PC-9 (cell line): ENCODE results near the gene FCN3. TPM values are rescaled to one million over a fixed set of nuclear protein-coding genes. Genes with fewer than 3 reads are reported as not detected.

Experiments used
- BruUV-seq: library from RNA; stranded (reverse); fragments of 400-500 nt; replicated peaks from 2 replicates; lab custom pipeline; 2021; lab: Mats Ljungman, UMichigan
- CTCF ChIA-PET: fragments of 300-600 bp; sonication (Branson Sonifier 250); formaldehyde crosslinking; loops from one replicate; lab custom pipeline; 2022; ENCODE audit warnings: antibody characterized with exemption; lab: Charles Lee
- POLR2A ChIA-PET: fragments of 300-600 bp; sonication (Branson Sonifier 250); formaldehyde crosslinking; loops from one replicate; lab custom pipeline; 2022; ENCODE audit warnings: antibody characterized with exemption; ENCODE audit not compliant: unreplicated experiment; lab: Charles Lee
- DNase-seq, 2 experiments: peaks; one replicate each; pipeline versions ENCODE4 v3.0.0 to v3.0.0-alpha.2; 2015 to 2022; ENCODE audit warnings: mixed read lengths in 1 of 2
- H2AFZ ChIP-seq: fragments of 200-600 bp; sonication (generic); 2 replicates; pipeline ENCODE4 v1.8.1; 2017; ENCODE audit warnings: antibody characterized with exemption
- H3F3A ChIP-seq: fragments of 200-600 bp; sonication (generic); 2 replicates; pipeline ENCODE4 v1.8.1; 2017; ENCODE audit warnings: antibody characterized with exemption, mild to moderate bottlenecking, low read depth; ENCODE audit not compliant: insufficient read depth
- H3K27ac ChIP-seq: fragments of 200-600 bp; sonication (generic); 2 replicates; pipeline ENCODE4 v1.6.1; 2016; ENCODE audit warnings: mixed run types
- H3K27me3 ChIP-seq: fragments of 200-600 bp; sonication (generic); 2 replicates; pipeline ENCODE4 v1.6.1; 2016; ENCODE audit warnings: low read depth, mixed run types; ENCODE audit not compliant: insufficient read depth
- H3K36me3 ChIP-seq: fragments of 200-600 bp; sonication (generic); 2 replicates; pipeline ENCODE4 v1.6.1; 2016; ENCODE audit warnings: low read depth, mixed run types
- H3K4me1 ChIP-seq: fragments of 200-600 bp; sonication (generic); replicated peaks from 2 replicates; pipeline ENCODE4 v1.6.1; 2016; ENCODE audit warnings: mixed run types; ENCODE audit not compliant: insufficient read depth
- H3K4me2 ChIP-seq: fragments of 200-600 bp; sonication (generic); 2 replicates; pipeline ENCODE4 v1.6.1; 2017; ENCODE audit warnings: mixed run types
- H3K4me3 ChIP-seq: fragments of 200-600 bp; sonication (generic); 2 replicates; pipeline ENCODE4 v1.6.1; 2016; ENCODE audit warnings: mixed run types
- H3K79me2 ChIP-seq: fragments of 200-600 bp; sonication (generic); 2 replicates; pipeline ENCODE4 v1.6.1; 2017; ENCODE audit warnings: low read depth, mixed run types
- H3K9me2 ChIP-seq: fragments of 200-600 bp; sonication (generic); 2 replicates; pipeline ENCODE4 v1.8.1; 2017; ENCODE audit warnings: mild to moderate bottlenecking; ENCODE audit not compliant: insufficient read depth
- H3K9me3 ChIP-seq: fragments of 200-600 bp; sonication (generic); 2 replicates; pipeline ENCODE4 v1.8.1; 2016; ENCODE audit warnings: low read depth; ENCODE audit not compliant: insufficient read depth
- H4K20me1 ChIP-seq: fragments of 200-600 bp; sonication (generic); 2 replicates; pipeline ENCODE4 v1.8.1; 2017; ENCODE audit not compliant: insufficient read depth
- EZH2 ChIP-seq: fragments of 200-600 bp; sonication (generic); IDR thresholded peaks from 2 replicates; pipeline ENCODE4 v1.8.0; 2017; ENCODE audit warnings: antibody characterized with exemption, low read depth
- intact Hi-C: fragments of 100-400 bp; cut with micrococcal nuclease; formaldehyde crosslinking; loops from one replicate; pipeline ENCODE4 v1.10.0; 2022; ENCODE audit not compliant: unreplicated experiment
- total RNA-seq: library from RNA; stranded (reverse); gene quantifications from 2 replicates; pipeline ENCODE4 v1.2.3, GENCODE V29; 2021
- TF ChIP-seq, protein P1 (sequence below): fragments of 200-600 bp; sonication (generic); conservative IDR thresholded peaks from 2 replicates; pipeline ENCODE4 v1.6.1; 2017; ENCODE audit warnings: mixed run types, antibody characterized with exemption, mild to moderate bottlenecking, moderate library complexity

The FCN3 gene
- total RNA-seq, 1 experiment from 2014 or later, result not detected

DNA sequence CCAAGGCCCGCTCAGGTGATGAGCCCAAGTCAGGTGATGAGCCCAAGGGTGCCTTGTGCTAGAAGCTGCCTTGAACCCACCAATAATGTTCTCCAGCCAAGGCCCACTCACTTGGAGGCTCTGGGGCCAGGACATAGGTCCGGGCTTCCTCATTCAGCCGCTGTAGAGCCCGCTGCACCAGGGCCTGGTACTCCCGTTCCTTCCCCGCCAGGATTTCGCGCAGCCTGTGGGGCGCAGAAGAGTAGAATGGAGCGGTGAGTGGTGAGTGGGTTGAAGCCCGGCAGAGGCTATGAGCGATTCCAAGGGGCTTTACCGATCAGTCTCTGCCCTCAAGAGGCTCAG is 18.4 kb downstream of the FCN3 start:
- TF ChIP-seq, protein P1, sequence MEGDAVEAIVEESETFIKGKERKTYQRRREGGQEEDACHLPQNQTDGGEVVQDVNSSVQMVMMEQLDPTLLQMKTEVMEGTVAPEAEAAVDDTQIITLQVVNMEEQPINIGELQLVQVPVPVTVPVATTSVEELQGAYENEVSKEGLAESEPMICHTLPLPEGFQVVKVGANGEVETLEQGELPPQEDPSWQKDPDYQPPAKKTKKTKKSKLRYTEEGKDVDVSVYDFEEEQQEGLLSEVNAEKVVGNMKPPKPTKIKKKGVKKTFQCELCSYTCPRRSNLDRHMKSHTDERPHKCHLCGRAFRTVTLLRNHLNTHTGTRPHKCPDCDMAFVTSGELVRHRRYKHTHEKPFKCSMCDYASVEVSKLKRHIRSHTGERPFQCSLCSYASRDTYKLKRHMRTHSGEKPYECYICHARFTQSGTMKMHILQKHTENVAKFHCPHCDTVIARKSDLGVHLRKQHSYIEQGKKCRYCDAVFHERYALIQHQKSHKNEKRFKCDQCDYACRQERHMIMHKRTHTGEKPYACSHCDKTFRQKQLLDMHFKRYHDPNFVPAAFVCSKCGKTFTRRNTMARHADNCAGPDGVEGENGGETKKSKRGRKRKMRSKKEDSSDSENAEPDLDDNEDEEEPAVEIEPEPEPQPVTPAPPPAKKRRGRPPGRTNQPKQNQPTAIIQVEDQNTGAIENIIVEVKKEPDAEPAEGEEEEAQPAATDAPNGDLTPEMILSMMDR, result no peak
- no peak for TF ChIP-seq EZH2
- H3K4me2 ChIP-seq, result no peak overlapping the region
- no peaks in the 10 kb centered on the region for H3K9me3 ChIP-seq
- no peaks in the 10 kb centered on the region for H3K4me1 ChIP-seq
- H3K27ac ChIP-seq, result no peak overlapping the region
- no peaks in the 10 kb centered on the region for H3K79me2 ChIP-seq
- H3K27me3 ChIP-seq, result no peaks in the 10 kb centered on the region
- CTCF ChIA-PET, result interaction anchor here (0.6 kb wide), 1 partner anchor 1249 kb away, joined by 5 read pairs; no protein-coding TSS in a partner anchor
- H3K4me3 ChIP-seq, result no peak overlapping the region
- no peak for DNase-seq
- intact Hi-C loops, result no loop called here
- POLR2A ChIA-PET, result no interaction called here
- H2AFZ ChIP-seq, result no peak overlapping the region
- H3K36me3 ChIP-seq, result no peaks in the 10 kb centered on the region
- H3F3A ChIP-seq, result no peaks in the 10 kb centered on the region
- BruUV-seq, result no TSS peak
- no peaks in the 10 kb centered on the region for H4K20me1 ChIP-seq
- no peaks in the 10 kb centered on the region for H3K9me2 ChIP-seq

DNA sequence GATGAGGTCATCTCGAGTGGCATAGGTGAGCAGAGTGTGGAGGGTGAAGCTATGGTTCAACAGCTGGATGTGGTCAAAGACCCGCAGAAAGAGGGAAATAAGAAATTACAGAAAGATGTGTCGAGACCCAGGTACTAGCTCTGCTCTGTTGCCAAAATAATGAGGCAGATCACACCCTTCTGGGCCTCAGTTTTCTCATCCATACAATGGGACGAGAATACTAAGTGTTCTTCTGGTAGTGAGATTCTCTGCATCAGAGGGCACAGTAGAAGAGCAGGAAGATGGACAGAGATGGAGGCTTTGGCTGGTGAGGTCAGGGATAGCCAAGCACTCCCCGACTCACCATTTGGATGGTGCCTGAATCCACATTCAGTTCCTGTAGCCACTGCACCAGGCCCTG is 18.9 kb downstream of the FCN3 start:
- Histone ChIP-seq H3K4me2 (no peak overlapping the region), H3K27me3 (no peaks in the 10 kb centered on the region), H4K20me1 (no peaks in the 10 kb centered on the region), H3K9me3 (no peaks in the 10 kb centered on the region), H3F3A (no peaks in the 10 kb centered on the region), H3K4me3 (no peak overlapping the region), H3K9me2 (no peaks in the 10 kb centered on the region), H3K36me3 (no peaks in the 10 kb centered on the region), H2AFZ (no peak overlapping the region), H3K27ac (no peak overlapping the region), H3K79me2 (no peaks in the 10 kb centered on the region), H3K4me1 (no peaks in the 10 kb centered on the region)
- TF ChIP-seq EZH2, result no peak
- TF ChIP-seq, protein P1, result no peak
- intact Hi-C loops, result no loop called here
- BruUV-seq, result no TSS peak
- ChIA-PET POLR2A (no interaction called here), CTCF (no interaction called here)
- no peak for DNase-seq

DNA sequence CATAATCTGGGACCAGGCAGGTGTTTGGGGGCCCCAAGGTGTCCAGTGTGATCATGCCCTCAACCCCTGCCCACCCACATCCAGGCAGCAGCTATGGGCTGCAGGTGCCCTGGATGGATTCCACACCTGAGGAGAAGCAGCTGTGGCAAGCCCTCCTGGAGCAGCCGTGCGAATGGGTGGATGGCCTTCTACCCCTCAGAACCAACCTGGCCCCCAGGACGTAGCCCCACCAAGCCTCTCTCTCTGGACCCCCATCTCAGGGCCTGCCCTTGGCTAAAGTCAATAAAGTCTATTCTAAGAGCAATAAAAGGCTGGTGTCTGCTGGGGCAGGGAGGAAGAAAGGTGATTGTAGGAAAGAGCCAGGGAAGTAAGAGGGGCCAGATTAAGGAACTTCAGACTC is 21.0 kb downstream of the FCN3 start:
- TF ChIP-seq EZH2, result no peak
- TF ChIP-seq, protein P1, result no peak
- intact Hi-C loops, result no loop called here

More for the DNA sequence above, 21.0 kb downstream of the FCN3 start:
- CTCF ChIA-PET, result interaction anchor here (0.7 to 0.8 kb wide), 2 partner anchors 13 to 221 kb away, joined by 3 read pairs; partner anchors contain the start of gene MAP3K6
- no peak for DNase-seq
- Histone ChIP-seq H3K9me2 (no peaks in the 10 kb centered on the region), H3K27me3 (no peaks in the 10 kb centered on the region), H3K9me3 (no peaks in the 10 kb centered on the region), H3K27ac (no peak overlapping the region), H2AFZ (no peak overlapping the region), H3K4me2 (no peak overlapping the region), H3K4me1 (0 out of 2 replicates have a peak, but pooled peaks cover 4% of the 10 kb centered on the region), H3F3A (no peaks in the 10 kb centered on the region), H3K36me3 (no peaks in the 10 kb centered on the region), H4K20me1 (no peaks in the 10 kb centered on the region), H3K79me2 (no peaks in the 10 kb centered on the region), H3K4me3 (no peak overlapping the region)
- POLR2A ChIA-PET, result no interaction called here
- BruUV-seq, result no TSS peak
